Measurements from ENCODE around the gene ENC1. TPM values are rescaled to one million over a fixed set of nuclear protein-coding genes. Genes with fewer than 3 reads are reported as not detected.

The ENC1 gene
- total and polyA plus RNA-seq, 2 donors from 2014 or later, result 5.3 to 7.5 TPM

GRCh38 chr5:74642543-74642863 lies 2.0 kb upstream of the ENC1 start:
- H3K9me3 ChIP-seq (ENCODE audit: control insufficient read depth in 2 of 3, insufficient read depth in 1 of 3, low read length in 3 of 3), result no peaks in the 10 kb centered on the region
- H3K27ac ChIP-seq (ENCODE audit: low read depth in 2 of 2, low read length in 2 of 2), result no peak overlapping the region
- no peak for DNase-seq
- no peak for FAIRE-seq
- no peak overlapping the region for H3K4me3 ChIP-seq (ENCODE audit: low read length in 3 of 3)
- H3K27me3 ChIP-seq (ENCODE audit: control insufficient read depth, insufficient read depth, low read length), result no peaks in the 10 kb centered on the region
- H3K9ac ChIP-seq (ENCODE audit: low read length in 3 of 3), result no peak overlapping the region
- H3K36me3 ChIP-seq (ENCODE audit: control insufficient read depth in 2 of 3, insufficient read depth in 3 of 3, low read length in 3 of 3), result no peaks in the 10 kb centered on the region
- intact Hi-C loops (cut with DNase I), result loop anchor here (10.0 kb wide), 1 partner anchor 608 kb away; no protein-coding TSS in a partner anchor
- peaks cover 0 to 4% (median 0%) of the 10 kb centered on the region in 3 donors for H3K4me1 ChIP-seq (ENCODE audit: control insufficient read depth in 2 of 3, insufficient read depth in 2 of 3, low read depth in 1 of 3, low read length in 3 of 3)
- no peak for TF ChIP-seq CTCF (IDR thresholded peaks at IDR 0.05; ENCODE audit: borderline replicate concordance, extremely low read depth, insufficient read depth)

GRCh38 chr5:74641735-74642542 lies 1.4 kb upstream of the ENC1 start:
- peak; percentile 72 for TF ChIP-seq CTCF (IDR thresholded peaks at IDR 0.05; ENCODE audit: borderline replicate concordance, extremely low read depth, insufficient read depth)
- Histone ChIP-seq H3K4me1 (ENCODE audit: control insufficient read depth in 2 of 3, insufficient read depth in 2 of 3, low read depth in 1 of 3, low read length in 3 of 3) (peaks cover 0 to 6% (median 0%) of the 10 kb centered on the region in 3 donors), H3K27me3 (ENCODE audit: control insufficient read depth, insufficient read depth, low read length) (no peaks in the 10 kb centered on the region), H3K9me3 (ENCODE audit: control insufficient read depth in 2 of 3, insufficient read depth in 1 of 3, low read length in 3 of 3) (no peaks in the 10 kb centered on the region), H3K9ac (ENCODE audit: low read length in 3 of 3) (peak overlapping the region in 2 of 3 donors; percentile 32 to 44), H3K36me3 (ENCODE audit: control insufficient read depth in 2 of 3, insufficient read depth in 3 of 3, low read length in 3 of 3) (no peaks in the 10 kb centered on the region), H3K4me3 (ENCODE audit: low read length in 3 of 3) (peak overlapping the region; percentile 62 to 80 (median 70)), H3K27ac (ENCODE audit: low read depth in 2 of 2, low read length in 2 of 2) (peak overlapping the region; percentile 51 to 54)
- intact Hi-C loops (cut with DNase I), result loop anchor here (10.0 kb wide), 1 partner anchor 607 kb away; no protein-coding TSS in a partner anchor
- FAIRE-seq (no peak), DNase-seq (peak in 4 of 5 donors; percentile 64 to 94 (median 80))

GRCh38 chr5:74640954-74641734 lies 616 bp upstream of the ENC1 start:
- DNase-seq, result peak; percentile 89 to 94 (median 93)
- no peak for FAIRE-seq
- Histone ChIP-seq H3K4me3 (ENCODE audit: low read length in 3 of 3) (peak overlapping the region; percentile 62 to 80 (median 70)), H3K27me3 (ENCODE audit: control insufficient read depth, insufficient read depth, low read length) (no peaks in the 10 kb centered on the region), H3K9me3 (ENCODE audit: control insufficient read depth in 2 of 3, insufficient read depth in 1 of 3, low read length in 3 of 3) (no peaks in the 10 kb centered on the region), H3K9ac (ENCODE audit: low read length in 3 of 3) (peak overlapping the region in 2 of 3 donors; percentile 55 to 67), H3K27ac (ENCODE audit: low read depth in 2 of 2, low read length in 2 of 2) (peak overlapping the region; percentile 81 to 84), H3K36me3 (ENCODE audit: control insufficient read depth in 2 of 3, insufficient read depth in 3 of 3, low read length in 3 of 3) (no peaks in the 10 kb centered on the region), H3K4me1 (ENCODE audit: control insufficient read depth in 2 of 3, insufficient read depth in 2 of 3, low read depth in 1 of 3, low read length in 3 of 3) (peaks cover 0 to 6% (median 0%) of the 10 kb centered on the region in 3 donors)
- no peak for TF ChIP-seq CTCF (IDR thresholded peaks at IDR 0.05; ENCODE audit: borderline replicate concordance, extremely low read depth, insufficient read depth)
- intact Hi-C loops (cut with DNase I), result loop anchor here (10.0 kb wide), 1 partner anchor 606 kb away; no protein-coding TSS in a partner anchor
